Breast epithelium (tissue), 4 donors: ENCODE data around the gene CHMP1A. TPM values are rescaled to one million over a fixed set of nuclear protein-coding genes. Genes with fewer than 3 reads are reported as not detected.

Experiments
- DNase-seq, 2 donors: peaks; one replicate each; pipeline ENCODE4 v3.0.0-alpha.2; 2019; ENCODE audit warnings: low spot score in 2 of 2
- H3K27ac ChIP-seq, 2 donors: fragments of 200-600 bp; sonication (generic) in 1 of 2; one replicate each; pipeline ENCODE4 v1.5.1; 2016 to 2019; ENCODE audit warnings: mild to moderate bottlenecking in 1 of 2
- H3K27me3 ChIP-seq, 2 donors: fragments of 200-600 bp; sonication (generic) in 1 of 2; one replicate each; pipeline versions ENCODE4 v1.5.1 to v1.6.0; 2017 to 2019; ENCODE audit warnings: control low read depth in 1 of 2, mild to moderate bottlenecking in 1 of 2
- H3K36me3 ChIP-seq: fragments of 200-600 bp; one replicate; pipeline ENCODE4 v1.5.1; 2019
- H3K4me1 ChIP-seq, 2 donors: fragments of 200-600 bp; sonication (generic); one replicate each; pipeline ENCODE4 v1.5.1; 2016 to 2019; ENCODE audit warnings: control low read depth in 1 of 2
- H3K4me3 ChIP-seq, 3 donors: fragments of 200-600 bp; sonication (generic); 1 replicate in 2 of 3; 2 replicates in 1 of 3; pipeline ENCODE4 v1.5.1; 2016 to 2019; ENCODE audit warnings: mild to moderate bottlenecking in 3 of 3, moderate library complexity in 2 of 3
- H3K9me3 ChIP-seq, 2 donors: fragments of 200-600 bp; sonication (generic) in 1 of 2; one replicate each; pipeline ENCODE4 v1.5.1; 2016 to 2019; ENCODE audit warnings: control low read depth in 1 of 2
- CTCF ChIP-seq, 3 donors: fragments of 450-650 bp; IDR thresholded peaks; one replicate each; pipeline ENCODE4 v1.5.1; 2016 to 2017; ENCODE audit warnings: antibody characterized with exemption in 3 of 3, mild to moderate bottlenecking in 3 of 3, moderate library complexity in 3 of 3
- POLR2A ChIP-seq: fragments of 450-650 bp; IDR thresholded peaks from one replicate; pipeline ENCODE4 v1.6.1; 2016; ENCODE audit warnings: antibody characterized with exemption, mild to moderate bottlenecking, moderate library complexity
- POLR2AphosphoS5 ChIP-seq, 3 donors: sonication (generic); formaldehyde crosslinking; IDR thresholded peaks; one replicate each; pipeline ENCODE4 v1.6.1; 2017; ENCODE audit warnings: antibody characterized with exemption in 3 of 3
- intact Hi-C: fragments of 100-400 bp; cut with DNase I; formaldehyde crosslinking; loops from one replicate; pipeline ENCODE4 v1.15.1; 2023; ENCODE audit warnings: low total_unique reads
- total RNA-seq, 3 donors: library from RNA; depleted of rRNA; stranded (reverse); fragments of >200 nt; gene quantifications; one replicate each; pipeline ENCODE4 v1.1.0, GENCODE V29; 2016

The CHMP1A gene
- total RNA-seq, 3 donors from 2014 or later = 67.5 to 100.0 (median 86.2) TPM

GRCh38 chr16:89620406-89620841 is 37.1 kb downstream of the CHMP1A start:
- DNase-seq = no peak
- no peak overlapping the region for H3K27ac ChIP-seq
- intact Hi-C loops = loop anchor here (10.0 kb wide), 1 partner anchor 446 kb away; the partner anchor contains the start of gene CDH15
- H3K4me3 ChIP-seq = no peak overlapping the region
- TF ChIP-seq CTCF (IDR thresholded peaks at IDR 0.05) (no peak), POLR2AphosphoS5 (IDR thresholded peaks at IDR 0.05) (no peak), POLR2A (no peak)
- no peaks in the 10 kb centered on the region for H3K4me1 ChIP-seq
- H3K27me3 ChIP-seq = peaks cover 0 to 13% of the 10 kb centered on the region in 2 donors
- H3K36me3 ChIP-seq = no peaks in the 10 kb centered on the region
- no peaks in the 10 kb centered on the region for H3K9me3 ChIP-seq

DNA sequence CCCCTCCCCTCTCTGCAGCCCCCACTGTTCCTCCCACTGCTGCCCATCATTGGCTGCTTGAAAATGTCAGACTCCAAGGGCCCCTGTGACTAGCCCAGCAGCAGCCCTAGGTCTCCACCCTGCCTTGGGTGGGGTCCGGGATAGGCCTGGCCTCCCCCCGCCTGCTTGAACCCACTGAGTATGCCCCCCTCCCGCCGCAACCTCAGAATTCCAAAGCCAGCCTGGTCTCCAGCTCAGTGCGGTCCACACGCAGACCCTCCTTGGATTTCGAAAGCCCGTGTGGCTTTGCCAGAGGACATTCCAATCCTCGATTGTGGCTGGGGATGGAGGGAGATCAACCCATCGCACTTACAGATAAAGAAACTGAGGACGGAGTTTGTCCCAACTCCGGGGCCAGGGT is 37.7 kb downstream of the CHMP1A start:
- H3K4me1 ChIP-seq = no peaks in the 10 kb centered on the region
- H3K27ac ChIP-seq = no peak overlapping the region
- H3K27me3 ChIP-seq = peaks cover 0 to 17% of the 10 kb centered on the region in 2 donors
- H3K36me3 ChIP-seq = no peaks in the 10 kb centered on the region
- DNase-seq = no peak
- no peaks in the 10 kb centered on the region for H3K9me3 ChIP-seq
- intact Hi-C loops = loop anchor here (10.0 kb wide), 1 partner anchor 445 kb away; the partner anchor contains the start of gene CDH15
- no peak overlapping the region for H3K4me3 ChIP-seq
- TF ChIP-seq CTCF (IDR thresholded peaks at IDR 0.05) (no peak), POLR2A (no peak), POLR2AphosphoS5 (IDR thresholded peaks at IDR 0.05) (no peak)

- no peak for DNase-seq
- no peak for TF ChIP-seq POLR2AphosphoS5 (IDR thresholded peaks at IDR 0.05)
- Histone ChIP-seq H3K4me1 (no peaks in the 10 kb centered on the region), H3K36me3 (no peaks in the 10 kb centered on the region), H3K27ac (no peak overlapping the region), H3K4me3 (no peak overlapping the region), H3K9me3 (no peaks in the 10 kb centered on the region), H3K27me3 (peaks cover 0 to 17% of the 10 kb centered on the region in 2 donors)
- intact Hi-C loops = no loop called here
Measured at GRCh38 chr16:89618109-89618998, 39.2 kb downstream of the CHMP1A start.

DNA sequence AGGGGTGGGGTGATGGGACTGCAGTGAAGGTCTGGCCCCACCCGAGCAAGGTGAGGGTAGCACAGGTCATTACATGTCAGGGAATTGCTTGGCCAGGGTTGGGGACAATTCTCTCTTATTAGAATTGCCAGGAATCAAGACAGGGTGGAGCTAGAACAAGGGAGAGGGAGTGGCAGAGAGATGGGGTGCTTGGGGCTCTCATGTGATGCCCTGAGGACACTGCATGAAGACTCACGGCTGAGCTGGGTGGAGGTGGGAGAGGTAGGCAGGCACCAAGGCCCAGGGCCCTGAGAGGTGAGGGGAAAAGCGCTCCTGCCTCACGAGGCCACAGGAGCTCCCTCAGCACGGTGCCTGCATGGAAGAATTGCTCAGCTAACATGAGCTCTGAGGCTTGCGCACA is 40.5 kb downstream of the CHMP1A start:
- Histone ChIP-seq H3K27ac (peak overlapping the region in 1 of 2 donors; percentile 25), H3K36me3 (no peaks in the 10 kb centered on the region), H3K4me3 (no peak overlapping the region), H3K4me1 (no peaks in the 10 kb centered on the region), H3K9me3 (no peaks in the 10 kb centered on the region), H3K27me3 (peaks cover 0 to 17% of the 10 kb centered on the region in 2 donors)
- TF ChIP-seq POLR2AphosphoS5 (IDR thresholded peaks at IDR 0.05) = no peak
- TF ChIP-seq CTCF (IDR thresholded peaks at IDR 0.05) = no peak
- no peak for TF ChIP-seq POLR2A
- DNase-seq = no peak
- intact Hi-C loops = no loop called here

GRCh38 chr16:89616623-89617022 is 40.9 kb downstream of the CHMP1A start:
- intact Hi-C loops = no loop called here
- no peak for DNase-seq
- Histone ChIP-seq H3K4me3 (no peak overlapping the region), H3K9me3 (no peaks in the 10 kb centered on the region), H3K36me3 (no peaks in the 10 kb centered on the region), H3K27ac (peak overlapping the region in 1 of 2 donors; percentile 25), H3K27me3 (peaks cover 0 to 17% of the 10 kb centered on the region in 2 donors), H3K4me1 (no peaks in the 10 kb centered on the region)
- TF ChIP-seq POLR2A (no peak), POLR2AphosphoS5 (IDR thresholded peaks at IDR 0.05) (no peak), CTCF (IDR thresholded peaks at IDR 0.05) (no peak)
